SK-N-DZ (cell line): Measurements from ENCODE around the gene MACROD2.
"Not testable (repeated sequence)": the region's sequence is repeated elsewhere in the genome, so short reads cannot be mapped to it uniquely, and the experiment has no call there.

Experiments
- DNase-seq: peaks from one replicate; pipeline ENCODE4 v3.0.0-alpha.2; 2015; ENCODE audit warnings: low spot score

Gene MACROD2

GRCh38 chr20:14984768-14985622 is 989.7 kb downstream of the MACROD2 start:
- no peak for DNase-seq

- DNase-seq = no peak
These were observed 990.8 kb downstream of the MACROD2 start for GRCh38 chr20:14986026-14986655.

GRCh38 chr20:14986656-14987055 is 991.3 kb downstream of the MACROD2 start:
- DNase-seq = no peak

- DNase-seq = no peak
These were observed 994.4 kb downstream of the MACROD2 start for GRCh38 chr20:14989535-14990290.

GRCh38 chr20:14991023-14991422 is 995.7 kb downstream of the MACROD2 start:
- no peak for DNase-seq

GRCh38 chr20:14992153-14992552 is 996.8 kb downstream of the MACROD2 start:
- no peak for DNase-seq

- peak; percentile 29 for DNase-seq
These were observed 997.6 kb downstream of the MACROD2 start for GRCh38 chr20:14992961-14993360.

GRCh38 chr20:14996883-14997672 is 1001.8 kb downstream of the MACROD2 start:
- no peak for DNase-seq

- DNase-seq = no peak
These were observed 1002.5 kb downstream of the MACROD2 start for GRCh38 chr20:14997791-14998190.

- no peak for DNase-seq
These were observed 1010.1 kb downstream of the MACROD2 start for GRCh38 chr20:15005300-15005986.

GRCh38 chr20:15011631-15012030 is 1016.3 kb downstream of the MACROD2 start:
- peak; percentile 69 for DNase-seq

GRCh38 chr20:15012566-15012965 is 1017.2 kb downstream of the MACROD2 start:
- peak; percentile 54 for DNase-seq

GRCh38 chr20:15016875-15017274 is 1021.6 kb downstream of the MACROD2 start:
- not testable (repeated sequence) for DNase-seq

- no peak for DNase-seq
These were observed 1023.6 kb downstream of the MACROD2 start for GRCh38 chr20:15018966-15019365.

- DNase-seq = no peak
These were observed 1025.5 kb downstream of the MACROD2 start for GRCh38 chr20:15020845-15021244.

GRCh38 chr20:15022921-15023320 is 1027.6 kb downstream of the MACROD2 start:
- no peak for DNase-seq

GRCh38 chr20:15026759-15027158 is 1031.4 kb downstream of the MACROD2 start:
- peak; percentile 87 for DNase-seq

GRCh38 chr20:15030826-15031225 is 1035.5 kb downstream of the MACROD2 start:
- no peak for DNase-seq

GRCh38 chr20:15031546-15032351 is 1036.4 kb downstream of the MACROD2 start:
- DNase-seq = no peak

GRCh38 chr20:15032352-15032622 is 1037.0 kb downstream of the MACROD2 start:
- no peak for DNase-seq
